HG03103 (cell line): ENCODE data around the gene FAM149B1.

Source experiments
- ATAC-seq: cut with Tn5 transposase; IDR thresholded peaks from one replicate; pipeline ENCODE4 v1.9.1; 2021; ENCODE audit warnings: low read depth; ENCODE audit not compliant: unreplicated experiment

Gene FAM149B1

DNA sequence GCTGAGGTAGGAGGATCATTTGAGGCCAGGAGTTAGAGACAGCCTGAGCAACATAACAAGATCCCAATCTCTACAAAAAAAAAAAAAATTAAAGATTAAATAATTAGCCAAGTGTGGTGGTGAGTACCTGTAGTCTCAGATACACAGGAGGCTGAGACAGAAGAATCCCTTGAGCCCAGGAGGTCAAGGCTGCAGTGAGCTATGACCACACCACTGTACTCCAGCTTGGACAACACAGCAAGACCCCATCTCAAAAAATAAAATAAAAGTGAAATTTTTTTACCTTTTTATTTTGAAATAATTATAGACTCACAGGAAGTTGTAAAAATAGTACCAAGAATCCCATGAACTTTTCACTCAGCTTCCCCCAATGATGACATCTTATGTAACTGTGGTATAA lies 4.9 kb downstream of the FAM149B1 start:
- no peak for ATAC-seq

DNA sequence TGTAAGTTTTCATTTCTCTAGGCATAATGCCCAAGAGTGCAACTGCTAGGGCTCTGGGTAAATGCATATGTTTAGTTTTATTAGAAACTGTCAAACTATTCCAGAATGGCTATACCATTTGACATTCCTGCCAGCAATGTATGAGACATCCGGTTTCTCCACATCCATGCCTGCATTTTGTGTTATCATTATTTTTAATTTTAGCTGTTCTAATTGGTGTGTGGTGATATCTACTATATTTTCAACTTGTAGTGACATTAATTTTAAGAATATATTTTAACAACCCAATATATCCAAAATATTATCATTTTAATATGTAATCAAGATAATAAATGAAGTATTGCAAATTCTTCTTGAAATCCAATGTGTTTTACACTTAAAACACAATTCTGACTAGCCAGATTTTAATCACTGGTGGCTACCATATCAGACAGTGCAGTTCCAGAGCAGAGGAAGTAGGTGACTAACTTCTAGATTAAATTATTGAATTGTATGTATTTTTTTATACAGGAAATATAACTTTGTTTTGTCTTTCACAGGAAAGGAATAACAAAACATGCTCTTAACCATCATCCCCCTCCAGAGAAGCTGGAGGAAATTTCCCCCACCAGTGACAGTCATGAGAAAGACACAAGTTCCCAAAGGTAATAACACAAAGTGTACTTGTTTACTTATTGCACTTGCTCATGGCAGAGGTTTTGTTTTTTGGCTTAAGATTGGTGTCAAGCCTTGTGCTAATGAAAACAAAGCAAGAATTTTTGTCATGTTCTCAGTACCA lies 6.4 kb downstream of the FAM149B1 start:
- no peak for ATAC-seq

DNA sequence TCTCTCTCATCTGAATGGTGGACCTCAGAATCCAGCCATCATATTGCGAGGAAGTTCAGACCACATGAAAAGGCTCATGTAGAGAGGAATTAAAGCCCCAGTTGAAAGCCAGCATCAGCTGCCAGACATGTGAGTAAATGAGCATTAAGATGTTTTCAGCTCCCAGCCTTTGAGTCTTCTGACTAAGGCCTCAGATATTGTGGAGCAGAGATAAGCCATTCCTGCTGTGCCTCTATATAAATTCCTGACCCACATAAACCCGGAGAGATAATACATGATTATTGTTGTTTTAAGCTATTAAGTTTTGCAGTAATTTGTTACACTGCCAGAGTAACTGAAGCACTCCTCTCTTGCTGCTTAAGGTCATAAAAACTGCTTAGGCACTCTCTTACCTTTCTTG lies 14.6 kb downstream of the FAM149B1 start:
- ATAC-seq, result no peak

DNA sequence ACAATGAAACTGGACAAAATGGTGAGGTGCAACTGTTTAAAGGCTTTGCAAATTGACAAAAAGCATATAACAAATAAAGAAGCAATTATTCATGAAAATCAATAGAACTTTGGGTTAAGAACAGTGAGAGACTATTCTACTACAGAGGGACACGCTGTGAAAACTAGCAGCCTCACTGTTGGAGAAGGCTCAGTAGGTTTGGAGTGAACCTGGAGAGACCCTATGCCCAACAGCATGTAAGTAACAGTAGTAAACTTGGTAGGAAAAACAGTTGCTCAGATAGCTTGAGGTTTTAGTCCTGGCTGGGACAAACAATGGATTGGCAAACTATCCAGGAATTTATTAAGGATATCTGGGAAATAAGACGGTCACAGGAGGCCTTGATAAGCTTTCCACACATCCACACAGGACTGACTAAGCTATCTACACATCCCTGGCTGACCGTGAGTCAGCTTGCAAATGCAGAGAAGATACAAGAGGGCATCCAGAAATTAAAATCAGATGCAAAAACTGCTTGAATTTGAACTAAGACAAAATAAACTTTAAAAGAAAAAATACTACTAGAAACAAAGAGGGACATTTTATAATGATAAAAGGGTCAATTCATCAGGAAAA lies 15.9 kb downstream of the FAM149B1 start:
- no peak for ATAC-seq

DNA sequence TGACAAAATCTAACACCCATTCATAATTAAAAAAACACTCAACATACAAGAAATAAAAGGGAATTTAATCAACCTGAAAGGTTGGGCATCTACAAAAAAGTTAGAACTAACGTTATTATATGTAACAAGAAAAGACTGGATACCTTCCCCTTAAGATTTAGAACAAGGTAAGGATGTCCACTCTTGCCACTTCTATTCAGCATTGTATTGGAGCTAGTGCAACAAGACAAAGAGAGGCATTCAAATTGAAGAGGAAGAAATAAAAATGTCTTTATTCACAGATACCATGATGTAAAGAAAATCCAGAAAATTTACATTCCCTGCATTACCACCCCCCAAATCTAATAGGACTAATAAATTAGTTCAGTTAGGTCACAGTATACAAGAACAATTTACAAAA lies 18.3 kb downstream of the FAM149B1 start:
- no peak for ATAC-seq

DNA sequence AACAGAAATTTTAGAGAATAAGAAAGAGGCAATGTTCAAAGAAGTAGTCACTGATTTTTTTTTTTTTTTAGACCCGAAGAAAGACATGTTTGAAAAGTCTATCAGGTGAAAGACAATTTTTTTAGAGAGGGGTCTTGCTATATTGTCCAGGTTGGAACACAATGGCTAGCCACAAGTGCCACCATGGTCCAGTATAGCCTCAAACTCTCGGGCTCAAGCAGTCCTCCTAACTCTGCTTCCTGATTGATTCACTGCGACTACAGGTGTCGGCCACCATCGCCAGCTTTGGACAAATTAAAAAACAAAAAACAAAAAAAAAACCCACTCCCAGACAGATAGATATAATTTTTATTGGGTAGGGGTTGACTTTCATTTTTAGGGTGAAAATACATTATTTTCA lies 22.3 kb downstream of the FAM149B1 start:
- ATAC-seq, result no peak

DNA sequence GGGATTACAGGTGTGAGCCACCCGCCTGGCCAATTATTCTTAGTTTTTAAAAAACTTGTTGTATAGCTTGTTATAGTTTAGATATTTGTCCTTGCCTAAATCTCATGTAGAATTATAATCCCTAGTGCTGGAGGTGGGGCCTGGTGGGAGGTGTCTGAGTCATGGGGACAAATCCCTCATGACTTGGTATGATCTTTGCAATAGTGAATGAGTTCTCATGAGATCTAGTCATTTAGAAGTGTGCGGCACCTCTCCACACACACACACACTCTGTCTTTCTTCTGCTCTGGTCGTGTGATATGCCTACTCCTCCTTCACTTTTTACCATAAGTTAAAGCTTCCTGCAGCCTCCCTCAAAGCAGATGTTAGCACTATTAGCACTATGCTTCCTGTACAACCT lies 37.2 kb downstream of the FAM149B1 start:
- no peak for ATAC-seq

DNA sequence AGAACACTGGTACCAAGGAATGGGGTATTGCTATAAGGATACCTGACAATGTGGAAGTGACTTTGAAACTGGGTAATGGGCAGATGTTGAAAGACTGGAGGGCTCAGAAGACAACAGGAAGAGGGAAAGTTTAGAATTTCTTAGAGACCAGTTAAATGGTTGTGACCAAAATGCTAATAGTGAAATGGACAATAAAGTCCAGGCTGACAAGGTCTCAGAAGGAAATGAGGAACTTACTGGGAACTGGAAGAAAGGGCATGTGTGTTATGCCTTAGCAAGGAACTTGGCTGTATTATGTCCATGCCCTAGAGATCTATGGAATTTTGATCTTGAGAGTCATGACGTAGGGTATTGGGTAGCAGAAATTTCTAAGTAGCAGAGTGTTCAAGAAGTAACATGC lies 38.0 kb downstream of the FAM149B1 start:
- ATAC-seq, result no peak

DNA sequence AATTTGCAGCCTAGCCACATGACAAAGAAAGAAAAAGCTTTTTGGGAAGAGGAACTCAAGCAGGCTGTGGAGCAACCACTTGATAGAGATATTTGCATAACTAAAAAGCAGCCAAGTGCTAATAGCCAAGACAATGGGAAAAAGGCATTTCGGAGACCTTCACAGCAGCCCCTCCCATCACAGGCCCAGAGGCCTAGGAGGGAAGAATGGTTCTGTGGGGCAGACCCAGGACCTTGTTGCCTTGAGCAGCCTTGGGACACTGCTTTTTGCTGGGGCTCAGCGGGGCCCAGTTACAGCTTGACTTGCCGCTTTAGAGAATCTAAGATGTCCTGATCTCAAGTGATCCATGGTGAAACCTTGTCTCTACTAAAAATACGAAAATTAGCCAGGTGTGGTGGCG lies 38.5 kb downstream of the FAM149B1 start:
- ATAC-seq, result no peak

DNA sequence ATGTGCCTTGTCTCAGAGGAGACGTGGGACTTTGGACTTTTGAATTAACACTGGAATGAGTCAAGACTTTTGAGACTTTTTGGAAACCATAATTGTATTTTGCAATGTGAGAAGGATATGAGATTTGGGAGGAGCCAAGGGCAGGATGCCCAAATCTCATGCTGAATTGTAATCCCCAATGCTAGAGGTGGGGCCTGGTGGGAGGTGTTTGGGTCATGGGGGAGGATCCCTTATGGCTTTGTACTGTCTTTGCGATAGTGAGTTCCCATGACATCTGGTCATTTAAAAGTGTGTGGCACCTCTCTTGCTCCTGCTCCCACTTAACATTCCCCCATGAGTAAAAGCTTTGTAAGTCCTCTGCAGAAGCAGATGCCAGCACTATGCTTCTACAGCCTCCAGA lies 40.0 kb downstream of the FAM149B1 start:
- ATAC-seq, result no peak

DNA sequence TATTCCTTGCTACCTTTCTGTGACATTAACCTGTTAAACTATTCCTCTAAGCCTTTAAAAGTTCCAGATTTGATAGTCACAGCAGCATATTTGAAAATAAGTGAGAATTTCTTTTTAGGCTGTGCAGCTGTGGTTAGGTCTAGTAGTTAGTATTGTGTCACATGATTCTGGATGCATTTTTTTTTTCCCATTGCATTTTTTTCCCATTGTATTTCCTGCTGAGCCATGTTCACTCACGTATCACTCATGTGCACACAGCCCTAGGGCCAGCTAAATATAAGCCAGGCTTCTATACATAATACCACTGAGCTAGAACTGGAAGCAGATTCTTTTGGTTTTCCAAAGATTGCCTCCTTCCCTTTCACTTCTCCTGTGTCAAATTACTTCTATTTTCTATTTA lies 41.8 kb downstream of the FAM149B1 start:
- no peak for ATAC-seq

DNA sequence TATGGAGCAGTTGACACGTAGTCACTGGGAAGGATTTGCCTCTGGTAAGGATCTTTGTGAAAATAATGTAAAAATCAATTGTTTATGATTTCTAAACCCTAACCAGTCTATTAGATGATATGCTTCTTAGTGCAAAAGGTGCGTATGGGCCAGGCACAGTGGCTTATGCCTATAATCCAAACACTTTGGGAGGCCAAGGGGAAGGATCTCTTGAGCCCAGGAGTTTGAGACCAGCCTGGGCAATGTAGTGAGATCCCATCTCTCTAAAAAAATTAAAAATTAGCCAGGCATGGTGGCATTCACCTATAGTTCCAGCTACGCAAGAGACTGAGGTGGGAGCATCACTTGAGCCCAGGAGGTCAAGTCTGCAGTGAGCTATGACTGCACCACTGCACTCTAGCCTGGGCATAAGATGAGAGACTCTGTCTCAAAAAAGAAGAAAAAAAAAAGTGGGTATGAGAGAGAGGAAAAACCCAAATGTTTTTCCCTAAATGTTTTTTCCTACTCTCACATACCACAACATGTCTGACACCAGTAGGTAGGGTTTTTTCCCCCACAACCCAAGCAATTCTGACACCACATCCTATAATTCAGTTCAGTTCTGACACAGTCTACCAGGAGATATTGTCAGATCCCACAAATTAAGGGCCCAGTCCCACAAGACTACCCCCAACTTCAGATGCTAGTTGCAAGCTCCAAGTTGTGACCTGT lies 42.6 kb downstream of the FAM149B1 start:
- ATAC-seq, result no peak

DNA sequence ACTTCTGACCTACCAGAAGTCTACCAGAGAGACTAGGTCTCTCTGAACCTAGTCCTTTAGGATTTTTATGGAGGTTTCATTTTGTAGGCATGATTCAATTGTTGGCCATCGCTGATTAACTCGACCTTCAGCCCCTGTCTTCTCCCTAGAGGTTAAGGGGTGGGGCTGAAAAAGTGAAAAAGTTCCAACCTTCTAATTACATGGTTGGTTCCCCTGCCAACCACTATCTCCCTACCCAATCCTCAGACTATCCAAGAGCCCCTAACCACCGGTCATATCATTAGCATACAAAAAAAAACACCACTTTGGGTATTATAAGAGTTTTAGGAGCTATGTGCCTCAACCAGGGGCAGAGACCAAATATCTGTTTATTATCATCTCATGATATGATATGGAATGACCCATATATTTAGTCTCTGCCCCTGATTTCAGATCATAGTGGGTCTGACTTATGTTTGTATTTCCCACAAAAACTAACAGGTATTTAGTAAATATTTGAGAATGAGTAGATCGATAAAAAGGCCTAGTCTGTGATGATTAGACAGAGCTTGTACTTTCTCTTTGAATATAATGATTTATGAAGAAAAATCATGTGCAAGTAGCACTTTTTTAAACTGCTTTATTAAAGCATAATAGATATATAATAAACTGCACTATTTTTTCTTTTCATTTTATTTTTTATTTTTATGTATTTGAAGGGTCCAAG lies 43.3 kb downstream of the FAM149B1 start:
- ATAC-seq, result no peak

DNA sequence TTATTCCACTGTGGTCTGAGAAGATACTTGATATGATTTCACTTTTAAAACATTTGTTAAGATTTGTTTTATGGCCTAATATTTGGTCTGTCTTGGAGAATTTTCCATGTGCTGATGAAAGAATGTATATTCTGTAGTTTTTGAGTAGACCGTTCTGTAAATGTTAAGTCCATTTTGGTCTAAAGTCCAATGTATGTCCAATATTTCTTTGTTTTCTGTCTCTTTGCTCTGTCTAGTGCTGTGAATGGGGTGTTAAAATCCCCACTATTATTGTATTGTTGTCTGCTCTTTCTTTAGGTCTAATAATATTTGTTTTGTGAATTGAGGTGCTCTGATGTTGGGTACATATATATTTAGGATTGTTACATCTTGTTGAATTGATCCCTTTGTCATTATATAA lies 47.8 kb downstream of the FAM149B1 start:
- no peak for ATAC-seq

DNA sequence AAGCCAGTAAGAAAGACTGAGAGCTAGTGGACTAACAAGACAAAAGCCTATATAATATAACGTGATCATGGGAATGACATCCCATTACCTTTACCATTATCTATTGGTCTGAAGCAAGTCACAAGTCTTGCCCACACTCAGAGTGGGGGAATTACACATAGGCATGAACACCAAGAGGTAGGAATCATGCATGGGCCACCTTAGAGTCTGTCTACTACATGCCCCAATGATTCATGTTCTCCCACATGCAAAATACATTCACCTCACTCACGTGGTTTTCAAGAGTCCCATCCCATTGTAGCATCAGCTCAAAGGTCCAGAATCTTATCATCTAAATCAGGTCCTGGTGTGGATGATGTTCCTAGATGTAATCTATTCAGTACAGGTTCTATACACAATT lies 49.7 kb downstream of the FAM149B1 start:
- no peak for ATAC-seq

DNA sequence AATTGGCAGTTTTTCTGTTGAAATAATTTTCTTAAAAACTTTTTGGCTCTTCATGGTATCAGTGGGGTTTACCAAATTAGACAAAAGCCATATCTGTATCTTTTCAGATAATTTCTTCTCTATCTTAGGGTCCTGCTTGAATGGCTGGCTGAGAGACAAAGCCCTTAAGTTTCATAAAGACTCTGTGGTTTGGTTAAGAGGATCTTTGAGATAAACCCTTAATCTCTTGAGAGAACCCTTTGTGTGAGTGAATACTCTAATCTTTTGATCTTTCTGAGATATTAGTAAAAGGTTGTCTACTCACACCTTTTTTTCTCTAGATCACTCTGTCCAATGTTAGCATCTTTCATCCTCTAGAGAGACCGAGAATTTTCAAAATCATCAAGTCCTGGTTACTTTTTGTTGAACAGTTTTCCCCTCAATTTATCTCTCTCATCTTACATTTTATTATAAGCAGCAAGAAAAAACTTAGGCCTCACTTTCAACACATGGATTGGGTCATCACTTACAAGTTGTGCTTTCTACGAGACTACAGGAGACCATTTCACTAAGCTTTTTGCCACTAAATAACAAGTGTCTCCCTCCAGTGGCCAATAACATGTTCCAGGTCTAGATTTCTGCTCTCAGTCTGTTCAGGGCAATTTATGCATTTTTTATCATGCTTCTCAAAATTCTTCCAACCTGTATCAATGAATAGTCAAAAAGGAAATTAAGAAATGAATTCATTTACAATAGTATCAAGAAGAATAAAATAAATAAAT lies 50.7 kb downstream of the FAM149B1 start:
- ATAC-seq, result no peak

DNA sequence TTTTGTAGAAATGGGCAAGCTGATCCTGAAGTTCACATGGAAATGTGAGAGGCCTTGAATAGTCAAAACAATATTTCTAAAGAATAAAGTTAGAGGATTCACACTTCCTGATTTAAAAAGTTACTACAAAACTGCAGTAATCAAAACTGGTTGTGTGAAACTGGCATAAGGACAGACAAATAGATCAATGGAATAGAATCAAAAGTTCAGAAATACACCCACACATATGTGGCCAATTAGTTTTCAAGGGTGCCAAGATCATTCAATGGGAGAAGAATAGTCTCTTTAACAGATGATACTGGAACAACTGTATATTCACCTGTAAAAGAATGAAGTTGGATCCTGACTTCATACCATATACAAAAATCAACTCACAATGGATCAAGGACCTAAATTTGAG lies 51.5 kb downstream of the FAM149B1 start:
- no peak for ATAC-seq

DNA sequence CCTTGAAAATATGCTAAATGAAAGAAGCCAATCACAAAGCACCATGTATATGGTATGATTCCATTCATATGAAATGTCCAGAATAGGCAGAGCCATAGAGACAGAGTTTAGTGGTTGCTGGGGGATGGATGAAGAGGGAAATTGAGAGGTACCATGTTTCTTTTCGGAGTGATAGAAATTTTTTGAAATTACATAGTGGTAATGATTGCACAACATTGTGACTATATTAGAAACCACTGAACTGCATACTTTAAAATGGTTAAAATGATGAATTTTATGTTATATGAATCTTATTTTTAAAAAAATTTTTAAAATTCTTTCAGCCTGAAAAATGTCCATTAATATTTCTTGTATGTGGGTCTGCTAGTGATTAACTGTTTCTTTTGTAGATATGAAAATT lies 53.1 kb downstream of the FAM149B1 start:
- ATAC-seq, result no peak

DNA sequence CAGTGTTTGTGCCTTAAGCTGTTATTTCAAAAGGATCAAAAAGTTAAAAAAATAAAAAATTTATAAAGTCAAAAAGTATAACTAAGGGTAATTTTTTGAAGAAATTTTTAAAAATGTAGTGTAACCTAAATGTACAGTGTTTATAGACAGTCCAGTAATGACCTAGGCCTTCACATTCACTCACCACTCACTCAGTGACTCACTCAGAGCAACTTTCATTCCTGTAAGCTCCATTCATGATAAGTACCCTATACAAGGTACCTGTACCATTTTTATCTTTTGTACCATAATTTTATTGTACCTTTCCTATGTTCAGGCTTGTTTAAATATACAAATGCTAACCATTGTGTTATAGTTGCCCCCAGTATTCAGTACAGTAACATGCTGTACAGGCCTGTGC lies 57.6 kb downstream of the FAM149B1 start:
- ATAC-seq, result no peak

DNA sequence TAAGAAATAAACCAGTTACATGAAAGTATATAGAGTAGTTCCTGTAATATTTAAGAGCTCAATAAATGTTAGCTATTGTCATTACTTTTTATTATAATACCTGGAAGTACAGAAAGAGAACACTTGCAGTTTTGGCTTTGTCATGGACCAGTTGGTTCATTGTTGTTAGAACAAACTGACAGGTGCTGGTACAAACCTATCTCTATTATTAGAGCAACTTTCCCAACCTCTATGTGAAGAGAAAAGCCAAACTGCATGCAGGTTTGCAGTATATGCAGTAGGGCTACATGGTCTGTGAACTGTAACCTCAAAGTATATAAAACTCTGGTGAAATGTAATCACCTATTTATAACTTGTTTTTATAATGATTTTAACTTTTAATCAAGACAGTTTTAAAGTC lies 58.7 kb downstream of the FAM149B1 start:
- no peak for ATAC-seq

DNA sequence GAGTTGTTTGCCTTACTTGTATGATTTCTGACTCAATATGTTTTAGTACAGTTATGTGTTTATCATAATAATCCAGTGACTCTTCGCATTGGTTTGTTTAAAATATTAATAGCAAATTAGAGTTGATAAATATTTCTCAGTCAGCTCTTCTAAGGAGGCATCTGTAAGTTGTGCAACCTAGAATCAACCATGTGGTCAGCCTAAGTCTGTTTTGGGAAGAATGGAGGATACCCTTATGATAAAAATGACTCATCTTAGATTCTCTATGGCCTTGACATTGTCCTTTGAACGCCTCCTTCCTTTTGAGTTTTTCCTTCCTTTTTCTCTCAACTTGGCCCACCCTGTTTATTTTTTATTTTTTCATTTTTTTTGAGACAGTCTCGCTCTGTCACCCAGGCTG lies 60.3 kb downstream of the FAM149B1 start:
- ATAC-seq, result no peak
